Measurements from ENCODE around the gene GPS1.

DNA sequence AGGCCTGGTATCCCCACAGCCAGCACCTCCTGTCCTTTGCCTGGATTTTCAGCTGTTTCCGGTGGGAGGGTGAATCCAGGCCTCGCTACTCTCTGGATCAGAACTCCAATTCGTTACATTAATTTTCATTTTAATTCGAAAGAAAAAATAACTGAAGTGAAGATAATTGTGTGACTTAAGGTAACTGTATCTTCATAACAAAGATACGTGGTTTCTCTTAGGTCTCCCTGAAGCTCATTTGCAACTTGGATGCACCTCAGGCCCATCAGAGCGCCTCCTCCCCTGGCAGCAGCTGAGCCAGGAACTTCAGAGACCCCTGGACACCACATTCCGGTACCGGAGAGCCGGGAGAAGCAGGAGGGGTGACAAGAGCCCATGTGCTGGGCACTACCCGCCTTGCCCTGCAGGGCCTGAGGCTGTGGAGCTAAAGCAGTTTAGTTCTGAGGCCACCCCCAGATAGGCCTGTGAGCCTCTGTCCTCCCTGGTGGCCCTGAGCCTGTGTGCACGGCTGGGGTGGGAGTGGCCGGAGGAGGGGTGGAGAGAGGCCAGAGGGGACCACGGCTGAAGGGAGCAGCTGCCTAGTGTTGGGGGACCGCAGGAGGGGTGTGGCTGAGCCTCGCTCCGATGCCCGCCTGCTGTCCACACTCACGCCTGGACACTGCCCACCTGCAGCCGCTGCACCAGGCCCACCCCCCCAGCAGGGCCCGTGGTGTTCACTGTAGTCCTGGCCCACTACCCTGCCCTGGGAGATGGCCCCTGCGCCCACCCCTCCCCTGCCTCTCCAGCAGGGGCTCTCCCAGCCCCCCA is 25.3 kb downstream of the GPS1 start:
- TF ChIP-seq, protein P1, sequence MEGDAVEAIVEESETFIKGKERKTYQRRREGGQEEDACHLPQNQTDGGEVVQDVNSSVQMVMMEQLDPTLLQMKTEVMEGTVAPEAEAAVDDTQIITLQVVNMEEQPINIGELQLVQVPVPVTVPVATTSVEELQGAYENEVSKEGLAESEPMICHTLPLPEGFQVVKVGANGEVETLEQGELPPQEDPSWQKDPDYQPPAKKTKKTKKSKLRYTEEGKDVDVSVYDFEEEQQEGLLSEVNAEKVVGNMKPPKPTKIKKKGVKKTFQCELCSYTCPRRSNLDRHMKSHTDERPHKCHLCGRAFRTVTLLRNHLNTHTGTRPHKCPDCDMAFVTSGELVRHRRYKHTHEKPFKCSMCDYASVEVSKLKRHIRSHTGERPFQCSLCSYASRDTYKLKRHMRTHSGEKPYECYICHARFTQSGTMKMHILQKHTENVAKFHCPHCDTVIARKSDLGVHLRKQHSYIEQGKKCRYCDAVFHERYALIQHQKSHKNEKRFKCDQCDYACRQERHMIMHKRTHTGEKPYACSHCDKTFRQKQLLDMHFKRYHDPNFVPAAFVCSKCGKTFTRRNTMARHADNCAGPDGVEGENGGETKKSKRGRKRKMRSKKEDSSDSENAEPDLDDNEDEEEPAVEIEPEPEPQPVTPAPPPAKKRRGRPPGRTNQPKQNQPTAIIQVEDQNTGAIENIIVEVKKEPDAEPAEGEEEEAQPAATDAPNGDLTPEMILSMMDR (conservative IDR thresholded peaks at IDR 0.05; ENCODE audit: low read depth in 2 of 2) = no peak
- TF ChIP-seq POLR2AphosphoS5 (IDR thresholded peaks at IDR 0.05; ENCODE audit: low read depth) (0 out of 2 replicates have a peak, but pooled peaks have one; percentile 7), CREB1 (CRISPR knock-in tag; IDR thresholded peaks at IDR 0.05; ENCODE audit: low read depth) (no peak), ZNF331 (CRISPR knock-in tag; IDR thresholded peaks at IDR 0.05; ENCODE audit: low read depth) (no peak), EZH2 (IDR thresholded peaks at IDR 0.05; ENCODE audit: low read depth, unreplicated experiment) (no peak), EZH2phosphoT487 (IDR thresholded peaks at IDR 0.05; ENCODE audit: unreplicated experiment) (no peak), STAT1 (IDR thresholded peaks at IDR 0.05; ENCODE audit: unreplicated experiment) (no peak)
